Choroid plexus epithelial cell (primary cell): ENCODE results near the gene TPSAB1.

Experiments used
- DNase-seq: peaks from one replicate; pipeline ENCODE4 v3.0.0-alpha.2; 2010; ENCODE audit warnings: low read depth
- H3K4me3 ChIP-seq: 2 replicates; pipeline ENCODE4 v1.5.1; 2011; ENCODE audit warnings: low read depth, mild to moderate bottlenecking, control low read depth, low read length, moderate library complexity
- TF ChIP-seq, protein P1 (sequence below): conservative IDR thresholded peaks from 2 replicates; pipeline ENCODE4 v1.5.1; 2011; ENCODE audit warnings: low read depth, mild to moderate bottlenecking, control low read depth, inconsistent platforms, low read length, moderate library complexity

TPSAB1 gene

DNA sequence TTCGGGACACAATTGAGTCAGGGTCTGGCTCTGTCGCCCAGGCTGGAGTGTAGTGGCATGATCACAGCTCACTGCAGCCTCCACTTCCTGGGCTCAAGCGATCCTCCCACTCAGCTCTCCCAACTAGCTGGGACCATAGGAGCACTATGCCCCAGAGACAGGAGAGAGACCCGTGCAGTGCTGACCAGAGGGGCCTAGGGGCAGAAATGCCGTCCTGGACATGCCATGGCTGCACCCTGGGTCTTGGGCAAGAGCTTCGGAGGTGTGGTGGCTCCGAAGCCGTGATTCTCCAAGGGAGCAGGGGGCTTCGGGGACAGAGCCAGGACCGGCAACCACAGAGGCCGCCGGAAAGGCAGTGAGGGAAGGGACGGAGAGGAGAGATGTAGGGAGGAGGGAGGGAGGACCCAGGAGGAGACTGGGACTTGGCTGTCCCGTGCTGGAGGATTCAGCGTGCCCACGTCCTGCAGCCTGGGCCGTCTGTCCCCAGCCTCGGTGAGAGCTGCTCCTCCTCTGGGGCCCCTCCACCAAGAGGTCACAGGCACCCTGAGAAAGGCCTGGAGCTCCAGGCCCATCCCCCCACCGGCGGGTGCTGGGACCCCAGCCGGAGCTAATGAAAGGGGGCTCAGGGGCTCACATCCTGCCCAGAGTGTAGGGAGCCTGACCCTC lies 37.2 kb downstream of the TPSAB1 start:
- H3K4me3 ChIP-seq: no peak overlapping the region
- TF ChIP-seq, protein P1, sequence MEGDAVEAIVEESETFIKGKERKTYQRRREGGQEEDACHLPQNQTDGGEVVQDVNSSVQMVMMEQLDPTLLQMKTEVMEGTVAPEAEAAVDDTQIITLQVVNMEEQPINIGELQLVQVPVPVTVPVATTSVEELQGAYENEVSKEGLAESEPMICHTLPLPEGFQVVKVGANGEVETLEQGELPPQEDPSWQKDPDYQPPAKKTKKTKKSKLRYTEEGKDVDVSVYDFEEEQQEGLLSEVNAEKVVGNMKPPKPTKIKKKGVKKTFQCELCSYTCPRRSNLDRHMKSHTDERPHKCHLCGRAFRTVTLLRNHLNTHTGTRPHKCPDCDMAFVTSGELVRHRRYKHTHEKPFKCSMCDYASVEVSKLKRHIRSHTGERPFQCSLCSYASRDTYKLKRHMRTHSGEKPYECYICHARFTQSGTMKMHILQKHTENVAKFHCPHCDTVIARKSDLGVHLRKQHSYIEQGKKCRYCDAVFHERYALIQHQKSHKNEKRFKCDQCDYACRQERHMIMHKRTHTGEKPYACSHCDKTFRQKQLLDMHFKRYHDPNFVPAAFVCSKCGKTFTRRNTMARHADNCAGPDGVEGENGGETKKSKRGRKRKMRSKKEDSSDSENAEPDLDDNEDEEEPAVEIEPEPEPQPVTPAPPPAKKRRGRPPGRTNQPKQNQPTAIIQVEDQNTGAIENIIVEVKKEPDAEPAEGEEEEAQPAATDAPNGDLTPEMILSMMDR: no peak
- DNase-seq: no peak

DNA sequence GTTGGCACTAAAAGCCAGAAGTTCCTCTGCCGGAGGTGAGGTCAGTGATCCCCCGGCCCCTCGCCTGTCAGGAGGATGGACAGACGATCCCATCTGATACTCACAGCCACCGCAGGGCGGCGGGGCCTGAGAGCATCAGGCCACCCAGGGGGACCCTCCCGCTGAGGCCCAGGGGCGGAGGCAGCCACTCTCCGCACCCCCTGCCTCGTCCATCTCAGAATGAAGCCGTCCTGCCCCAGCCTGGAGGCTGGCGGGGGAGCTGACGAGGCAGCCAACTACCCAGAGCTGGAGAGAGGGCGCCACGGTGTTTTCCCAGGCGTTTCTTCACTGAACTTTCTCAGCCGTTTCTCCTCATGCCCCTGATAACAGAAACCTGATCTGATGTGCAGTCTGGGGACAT lies 38.0 kb downstream of the TPSAB1 start:
- DNase-seq: peak; percentile 25
- TF ChIP-seq, protein P1: no peak
- no peak overlapping the region for H3K4me3 ChIP-seq

DNA sequence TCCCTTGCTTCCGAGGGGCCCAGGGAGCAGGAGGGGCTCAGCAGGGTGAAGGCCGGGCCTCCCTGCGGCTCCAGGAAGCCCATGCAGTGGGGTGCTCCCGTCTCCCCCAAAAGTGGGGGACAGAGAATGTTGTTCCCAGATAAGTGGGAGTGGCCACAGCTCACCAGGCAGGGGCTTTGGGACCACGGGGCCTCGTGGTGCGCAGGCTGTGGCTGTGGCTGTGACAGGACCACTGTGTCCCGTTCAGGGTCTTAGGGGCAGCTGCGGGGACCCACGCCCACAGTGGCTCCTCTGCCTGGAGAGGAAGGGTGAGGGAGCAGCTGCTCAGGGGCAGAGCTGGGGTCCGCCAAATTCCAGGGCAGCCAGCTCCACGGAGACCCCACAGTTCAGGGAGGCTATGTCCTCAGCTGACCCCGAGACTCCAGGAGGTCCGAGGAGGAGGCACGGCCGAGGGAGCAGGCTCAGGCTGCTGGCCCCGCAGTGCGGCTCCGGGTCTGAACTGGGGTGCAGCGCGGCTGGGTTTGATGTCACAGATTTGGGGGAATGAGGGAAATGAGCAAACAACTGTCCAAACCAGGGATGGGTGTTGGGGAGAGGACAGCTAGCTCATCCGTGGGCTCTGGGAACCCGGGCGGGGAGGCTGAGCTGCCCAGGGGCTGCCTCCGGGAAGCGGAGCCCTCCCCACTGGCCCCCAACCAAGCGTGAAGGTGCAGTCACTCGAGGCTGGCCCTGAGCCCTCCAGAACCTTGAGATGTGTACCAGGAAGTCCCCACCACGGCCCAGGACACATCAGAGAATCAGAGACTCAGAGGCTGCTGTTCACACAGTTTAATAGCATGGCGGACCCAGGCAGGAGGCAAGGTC lies 38.8 kb downstream of the TPSAB1 start:
- no peak for DNase-seq
- H3K4me3 ChIP-seq: no peak overlapping the region
- TF ChIP-seq, protein P1: no peak

DNA sequence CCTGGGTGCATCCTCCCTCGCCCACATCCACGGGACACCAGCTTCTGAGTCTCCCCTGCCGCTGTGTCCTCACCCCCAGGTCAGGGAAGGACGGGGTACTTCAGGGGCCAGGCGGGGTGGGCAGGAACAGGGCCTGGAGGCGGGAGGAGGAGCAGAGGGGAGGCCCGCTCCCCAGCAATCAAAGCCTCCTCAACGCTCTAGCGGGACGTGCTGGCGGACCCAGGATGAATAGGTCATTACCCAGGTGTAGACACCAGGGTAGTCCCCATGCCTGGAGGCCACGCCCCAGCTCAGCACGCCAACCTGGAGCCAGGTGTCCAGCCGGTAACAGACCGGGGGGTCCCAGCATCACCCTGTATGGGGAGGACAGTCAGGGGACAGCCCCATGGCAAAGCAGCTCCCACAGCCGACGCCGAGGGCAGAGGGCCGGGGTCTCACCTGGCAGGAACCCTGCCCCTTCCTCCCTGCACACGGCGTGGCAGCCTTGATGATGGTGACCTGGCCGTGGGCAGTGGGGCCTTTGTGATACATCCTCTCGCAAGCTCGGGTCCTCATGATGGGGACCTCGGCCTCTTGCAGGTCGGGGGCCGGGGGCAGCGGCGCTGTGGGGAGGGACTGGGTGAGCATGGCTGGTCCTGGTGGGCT lies 39.6 kb downstream of the TPSAB1 start:
- DNase-seq: no peak
- TF ChIP-seq, protein P1: no peak
- H3K4me3 ChIP-seq: no peak overlapping the region

DNA sequence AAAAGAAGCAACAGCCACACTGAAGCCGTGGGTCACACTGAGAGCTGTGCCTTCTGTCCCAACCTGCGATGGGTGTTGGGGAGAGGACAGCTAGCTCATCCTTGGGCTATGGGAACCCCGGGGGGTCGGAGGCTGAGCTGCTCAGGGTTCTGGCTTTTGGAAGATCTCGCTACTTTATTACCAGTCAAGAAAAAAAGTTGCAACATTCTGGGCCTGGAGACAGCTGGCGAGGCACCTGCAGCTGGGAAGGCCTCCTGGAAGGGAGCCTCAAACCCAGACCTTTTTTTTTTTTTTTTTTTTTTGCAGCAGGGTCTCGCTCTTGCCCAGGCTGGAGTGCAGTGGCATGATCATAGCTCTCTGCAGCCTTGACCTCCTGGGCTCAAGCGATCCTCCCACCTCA lies 40.3 kb downstream of the TPSAB1 start:
- no peak for DNase-seq
- no peak overlapping the region for H3K4me3 ChIP-seq
- TF ChIP-seq, protein P1: no peak

DNA sequence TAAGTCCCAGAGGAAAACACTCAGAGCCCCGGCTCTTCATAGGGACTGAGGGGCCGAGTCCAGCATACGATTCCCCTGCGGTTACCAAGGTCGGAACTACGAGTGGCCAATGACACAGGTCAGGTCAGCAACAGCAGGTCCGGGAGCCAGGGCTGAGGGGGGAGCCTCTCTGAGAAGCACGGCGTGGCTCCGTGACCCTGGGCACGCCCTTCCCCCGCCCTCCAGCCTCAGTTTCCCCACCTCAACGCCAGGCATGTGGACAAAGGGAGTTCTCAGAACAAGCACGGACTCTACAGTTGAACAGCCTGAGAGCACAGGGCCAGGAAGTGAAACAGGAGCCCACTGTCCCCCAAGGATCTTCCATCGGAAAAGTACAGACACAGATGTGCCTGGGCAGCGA lies 41.0 kb downstream of the TPSAB1 start:
- TF ChIP-seq, protein P1: no peak
- no peak for DNase-seq
- H3K4me3 ChIP-seq: no peak overlapping the region
